Stomach (tissue), 4 donors: ENCODE data around the gene U2AF1L4.

Experiments used
- POLR2A ChIP-seq, 4 donors: fragments of 450-650 bp; IDR thresholded peaks; one replicate each; pipeline ENCODE4 v1.6.1; 2016; ENCODE audit warnings: antibody characterized with exemption in 4 of 4, control low read depth in 2 of 4, mild to moderate bottlenecking in 1 of 4, moderate library complexity in 1 of 4
- TF ChIP-seq, protein P1 (sequence below), 7 experiments: fragments of 450-650 bp in 4 of 7; fragments of 200-600 bp in 3 of 7; sonication (generic) in 3 of 7; IDR thresholded peaks; one replicate each; pipeline ENCODE4 v1.5.1; 2016 to 2019; ENCODE audit warnings: antibody characterized with exemption in 7 of 7, control low read depth in 2 of 7, mild to moderate bottlenecking in 1 of 7

- TF ChIP-seq, protein P1, sequence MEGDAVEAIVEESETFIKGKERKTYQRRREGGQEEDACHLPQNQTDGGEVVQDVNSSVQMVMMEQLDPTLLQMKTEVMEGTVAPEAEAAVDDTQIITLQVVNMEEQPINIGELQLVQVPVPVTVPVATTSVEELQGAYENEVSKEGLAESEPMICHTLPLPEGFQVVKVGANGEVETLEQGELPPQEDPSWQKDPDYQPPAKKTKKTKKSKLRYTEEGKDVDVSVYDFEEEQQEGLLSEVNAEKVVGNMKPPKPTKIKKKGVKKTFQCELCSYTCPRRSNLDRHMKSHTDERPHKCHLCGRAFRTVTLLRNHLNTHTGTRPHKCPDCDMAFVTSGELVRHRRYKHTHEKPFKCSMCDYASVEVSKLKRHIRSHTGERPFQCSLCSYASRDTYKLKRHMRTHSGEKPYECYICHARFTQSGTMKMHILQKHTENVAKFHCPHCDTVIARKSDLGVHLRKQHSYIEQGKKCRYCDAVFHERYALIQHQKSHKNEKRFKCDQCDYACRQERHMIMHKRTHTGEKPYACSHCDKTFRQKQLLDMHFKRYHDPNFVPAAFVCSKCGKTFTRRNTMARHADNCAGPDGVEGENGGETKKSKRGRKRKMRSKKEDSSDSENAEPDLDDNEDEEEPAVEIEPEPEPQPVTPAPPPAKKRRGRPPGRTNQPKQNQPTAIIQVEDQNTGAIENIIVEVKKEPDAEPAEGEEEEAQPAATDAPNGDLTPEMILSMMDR (IDR thresholded peaks at IDR 0.05): no peak
- TF ChIP-seq POLR2A (IDR thresholded peaks at IDR 0.05): no peak
These were observed 3.0 kb downstream of the U2AF1L4 start, which contains the start of gene IGFLR1 for GRCh38 chr19:35742121-35742724.
